Measurements from ENCODE around the gene OSBPL10.
"Not testable (repeated sequence)": the region's sequence is repeated elsewhere in the genome, so short reads cannot be mapped to it uniquely, and the experiment has no call there.

The OSBPL10 gene

DNA sequence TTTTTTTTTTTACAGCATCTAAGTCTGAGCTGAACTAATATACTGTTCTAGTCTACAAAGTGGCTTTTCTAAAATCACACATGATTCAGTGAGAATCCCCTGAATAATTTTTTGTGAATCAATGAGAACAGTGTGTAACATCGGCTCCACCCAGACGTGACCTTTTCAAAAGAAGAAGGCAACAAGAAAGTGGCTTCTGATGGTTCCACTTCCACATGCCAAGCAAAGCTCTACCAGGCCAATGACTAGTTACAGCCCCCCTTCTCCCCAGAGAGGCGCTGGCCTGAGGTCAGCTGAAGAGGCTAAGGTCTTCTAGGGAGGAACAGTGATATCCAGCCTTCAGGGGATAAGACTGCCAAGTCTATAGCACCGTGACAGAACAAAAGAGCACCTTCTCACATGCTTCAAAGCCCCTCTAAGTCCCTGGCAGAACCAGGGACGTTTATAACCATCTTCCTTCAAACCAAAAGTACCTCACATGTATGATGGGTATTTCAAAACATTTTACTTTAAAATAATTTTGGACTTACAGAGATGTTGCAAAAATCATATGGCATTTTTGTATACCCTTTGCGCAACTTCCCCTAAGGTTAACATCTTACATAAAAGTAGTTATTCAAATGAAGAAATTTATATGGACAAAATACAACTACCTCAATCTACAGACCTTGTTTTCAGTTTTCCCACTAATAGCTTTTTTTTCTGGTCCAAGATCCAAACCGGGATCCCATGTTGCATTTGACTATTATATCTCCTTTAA, 177.9 kb downstream of the OSBPL10 start:
- no peak for DNase-seq

DNA sequence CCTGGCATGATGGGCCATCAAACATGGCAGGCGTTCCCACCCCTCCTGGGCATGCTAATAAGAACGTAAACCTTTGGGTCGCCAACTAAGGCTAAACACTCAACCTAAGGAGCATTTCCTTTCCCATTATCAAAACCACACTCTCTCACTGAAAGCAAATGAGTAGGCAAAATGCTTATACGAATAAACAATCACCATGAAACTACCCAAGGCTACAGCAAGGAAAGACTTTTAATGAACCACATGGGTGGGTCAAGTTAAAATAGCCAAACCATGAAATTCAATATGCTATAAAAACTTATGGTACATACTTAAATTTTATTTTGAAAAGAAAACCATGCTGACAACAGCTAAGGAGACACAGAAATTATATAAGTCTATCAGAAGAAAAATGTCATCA, 180.6 kb downstream of the OSBPL10 start:
- DNase-seq: no peak

DNA sequence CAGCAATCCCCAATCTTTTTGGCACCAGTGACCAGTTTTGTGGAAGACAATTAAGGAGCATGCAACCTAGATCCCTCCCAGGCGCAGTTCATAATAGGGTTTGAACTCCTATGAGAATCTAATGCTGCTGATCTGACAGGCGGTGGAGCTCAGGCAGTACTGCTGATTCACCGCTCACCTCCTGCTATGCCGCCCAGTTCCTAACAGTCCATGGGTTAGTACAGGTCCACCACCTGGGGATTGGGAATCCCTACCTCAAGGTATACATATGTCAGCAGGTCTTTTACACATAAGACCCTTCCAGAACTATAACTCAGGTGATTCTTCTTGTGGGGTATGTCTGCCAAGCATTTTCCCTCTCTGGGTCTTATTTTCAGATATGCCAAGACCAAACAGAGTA, 182.2 kb downstream of the OSBPL10 start:
- DNase-seq: no peak

GRCh38 chr3:31793821-31794220, 187.2 kb downstream of the OSBPL10 start:
- no peak for DNase-seq

DNA sequence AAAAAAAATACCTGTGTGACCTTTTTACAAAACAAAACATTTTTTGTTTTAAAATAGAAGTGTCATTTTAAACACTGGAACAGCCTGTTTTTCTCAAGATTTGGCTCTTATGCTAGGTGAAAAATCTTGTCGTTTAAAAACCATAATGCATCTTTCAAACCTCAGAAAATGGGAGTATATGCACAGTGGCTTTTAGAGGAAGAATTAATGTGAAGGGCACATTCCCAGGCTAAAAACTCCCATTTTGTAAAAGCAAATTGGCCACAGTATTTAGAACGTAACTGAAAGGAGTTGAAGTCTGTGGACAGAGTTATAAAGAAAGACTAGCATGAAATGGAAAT, 190.0 kb downstream of the OSBPL10 start:
- no peak for DNase-seq

- no peak for DNase-seq
These were observed 190.6 kb downstream of the OSBPL10 start for GRCh38 chr3:31790193-31791089.

GRCh38 chr3:31789429-31789828, 191.6 kb downstream of the OSBPL10 start:
- no peak for DNase-seq

- DNase-seq: no peak
These were observed 195.3 kb downstream of the OSBPL10 start for GRCh38 chr3:31785734-31786133.

DNA sequence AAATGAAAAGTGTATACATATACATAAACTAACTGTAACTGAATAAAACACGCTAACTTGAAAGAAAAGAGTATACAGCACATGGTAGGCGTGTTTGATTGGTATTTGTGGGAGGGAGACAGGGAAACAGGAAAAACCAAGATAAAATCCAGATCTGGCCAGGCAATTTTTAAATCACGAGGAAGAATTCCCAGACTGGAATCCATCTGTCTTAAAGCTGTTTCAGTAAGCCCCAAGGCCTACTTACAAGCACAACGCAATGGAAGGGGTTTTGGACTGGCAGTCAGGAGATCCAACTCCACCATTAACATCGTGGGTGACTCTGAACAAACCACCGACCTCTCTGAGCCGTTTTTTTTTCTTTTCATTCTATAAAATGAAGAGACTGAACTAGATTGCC, 195.8 kb downstream of the OSBPL10 start:
- DNase-seq: no peak

GRCh38 chr3:31783851-31784250, 197.2 kb downstream of the OSBPL10 start:
- not testable (repeated sequence) for DNase-seq

- not testable (repeated sequence) for DNase-seq
These were observed 198.8 kb downstream of the OSBPL10 start for GRCh38 chr3:31782306-31782705.

DNA sequence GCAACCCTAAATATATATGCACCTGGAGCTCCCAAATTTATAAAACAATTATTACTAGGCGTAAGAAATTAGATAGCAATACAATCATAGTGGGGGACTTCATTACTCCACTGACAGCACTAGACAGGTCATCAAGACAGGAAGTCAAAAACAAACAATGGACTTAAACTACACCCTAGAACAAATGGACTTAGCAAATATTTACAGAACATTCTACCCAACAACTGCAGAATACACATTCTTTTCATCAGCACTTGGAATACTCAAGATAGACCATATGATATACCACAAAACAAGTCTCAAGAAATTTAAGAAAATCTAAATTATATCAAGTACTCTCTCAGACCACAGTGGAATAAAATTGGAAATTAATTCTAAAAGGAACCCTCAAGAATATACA, 201.5 kb downstream of the OSBPL10 start:
- no peak for DNase-seq

GRCh38 chr3:31777887-31778286, 203.2 kb downstream of the OSBPL10 start:
- DNase-seq: no peak

DNA sequence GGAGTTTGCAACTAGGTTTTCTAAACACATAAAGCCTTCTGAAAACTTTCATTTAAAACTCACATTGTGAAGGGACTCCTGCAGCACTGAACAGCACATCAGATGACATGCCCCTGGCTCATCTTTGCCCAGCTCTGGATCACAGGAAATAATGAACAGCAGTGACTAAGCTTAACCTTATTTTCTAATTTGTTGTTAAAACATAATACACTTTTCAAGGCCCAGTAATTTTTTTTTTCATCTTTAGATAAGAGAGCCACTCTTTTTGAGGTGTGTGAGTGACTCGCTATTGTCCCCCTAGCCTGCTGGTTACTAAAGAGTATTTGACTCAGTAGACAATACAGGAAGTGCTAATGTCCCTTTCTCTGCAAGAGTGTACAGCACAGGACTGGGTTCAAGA, 204.0 kb downstream of the OSBPL10 start:
- DNase-seq: no peak

- DNase-seq: no peak
These were observed 205.0 kb downstream of the OSBPL10 start for GRCh38 chr3:31776016-31776415.

- no peak for DNase-seq
These were observed 205.7 kb downstream of the OSBPL10 start for GRCh38 chr3:31775383-31775782.

- DNase-seq: no peak
These were observed 208.1 kb downstream of the OSBPL10 start for GRCh38 chr3:31772758-31773473.

DNA sequence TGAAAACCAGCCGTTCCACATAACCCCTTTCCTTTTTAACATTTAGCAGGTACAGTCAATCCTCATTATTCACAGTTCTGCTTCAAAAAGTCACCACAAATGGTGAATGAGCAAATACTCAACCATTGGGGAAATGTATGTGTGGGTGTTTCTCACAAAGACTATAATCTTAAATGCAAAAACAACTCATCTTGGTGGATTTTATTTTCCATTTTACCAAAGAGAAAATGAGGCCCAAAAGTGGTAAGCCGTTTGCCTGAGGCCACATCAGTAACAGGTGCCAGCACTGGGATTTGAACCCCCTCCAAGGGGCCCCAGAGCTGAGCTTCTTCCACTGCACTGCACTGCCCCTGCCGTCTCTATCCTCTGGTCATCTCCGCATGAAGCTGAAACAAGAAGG, 208.8 kb downstream of the OSBPL10 start:
- no peak for DNase-seq

GRCh38 chr3:31770822-31771326, 210.2 kb downstream of the OSBPL10 start:
- DNase-seq: no peak

GRCh38 chr3:31768479-31769125, 212.5 kb downstream of the OSBPL10 start:
- DNase-seq: peak; percentile 70

DNA sequence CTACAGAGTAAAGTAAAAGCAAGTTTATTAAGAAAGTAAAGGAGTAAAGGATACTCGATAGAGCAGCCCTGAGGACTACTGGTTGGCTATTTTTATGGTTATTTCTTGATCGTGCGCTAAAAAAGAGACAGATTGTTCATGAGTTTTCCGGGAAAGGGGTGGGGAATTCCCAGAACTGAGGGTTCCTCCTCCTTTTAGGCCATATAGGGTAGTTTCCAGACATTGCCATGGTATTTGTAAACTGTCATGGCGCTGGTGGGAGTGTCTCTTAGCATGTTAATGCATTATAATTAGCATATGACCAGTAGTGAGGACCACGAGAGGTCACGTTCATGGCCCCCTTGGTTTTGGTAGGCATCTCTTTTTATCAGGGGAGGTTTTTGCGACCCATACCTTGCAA, 213.1 kb downstream of the OSBPL10 start:
- no peak for DNase-seq

- no peak for DNase-seq
These were observed 214.4 kb downstream of the OSBPL10 start for GRCh38 chr3:31766669-31767068.

GRCh38 chr3:31765871-31766270, 215.2 kb downstream of the OSBPL10 start:
- no peak for DNase-seq
